ENCODE measurements around the gene HBM.

- no peak for TF ChIP-seq CTCF (IDR thresholded peaks at IDR 0.05)
- no peak for TF ChIP-seq POLR2AphosphoS5 (IDR thresholded peaks at IDR 0.05)
- TF ChIP-seq POLR2A (IDR thresholded peaks at IDR 0.05; ENCODE audit: low read depth): no peak
- no peak for TF ChIP-seq EP300 (IDR thresholded peaks at IDR 0.05)
These were observed 37.5 kb downstream of the HBM start for GRCh38 chr16:203246-203645.

Data from esophagus muscularis mucosa (tissue), 4 donors.